WI38 (cell line): ENCODE results near the gene ERCC8.

Experiments
- H3K4me3 ChIP-seq: 2 replicates; pipeline ENCODE4 v1.5.1; 2011; ENCODE audit warnings: low read depth, mild to moderate bottlenecking, control low read depth, low read length
- CTCF ChIP-seq: IDR thresholded peaks from 2 replicates; pipeline ENCODE4 v1.5.1; 2012; ENCODE audit warnings: low read depth, mild to moderate bottlenecking, control low read depth, low read length

Gene ERCC8

DNA sequence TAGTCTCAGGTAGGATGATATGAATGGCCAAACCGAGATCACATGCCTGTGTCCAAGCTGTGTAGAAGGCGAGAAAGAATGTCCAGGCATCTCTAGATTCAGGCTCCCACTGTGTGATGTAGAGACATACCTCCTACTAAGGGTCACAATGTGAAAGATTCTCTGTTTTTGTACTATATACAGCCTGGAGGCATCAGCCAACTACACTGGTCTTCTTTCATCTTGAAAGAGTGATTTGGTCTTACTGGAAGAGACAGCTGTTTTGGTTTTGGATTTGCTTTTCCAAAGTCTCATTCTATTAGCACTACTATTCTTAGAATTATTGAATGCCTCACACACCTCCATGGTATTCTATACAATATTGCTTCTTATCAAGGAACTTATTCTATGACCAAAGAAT lies 26.4 kb downstream of the ERCC8 start:
- no peak overlapping the region for H3K4me3 ChIP-seq
- TF ChIP-seq CTCF = no peak

DNA sequence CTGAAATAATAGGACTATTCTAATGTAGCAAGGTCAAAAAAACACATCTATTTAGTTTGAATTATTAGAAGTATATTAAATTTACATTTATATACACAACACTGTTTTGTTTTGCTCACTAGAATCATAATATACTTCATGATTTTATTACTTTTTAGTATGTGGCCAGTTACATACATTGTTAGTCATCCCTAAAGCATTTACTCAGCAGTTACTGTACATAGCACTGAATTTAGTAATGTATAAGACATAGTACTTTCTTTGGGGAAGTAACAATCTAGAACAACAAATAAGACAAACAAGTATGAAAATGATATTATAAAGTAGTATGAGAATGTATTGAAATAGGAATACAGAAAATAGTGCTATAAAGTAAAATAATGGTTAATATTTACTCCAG lies 28.2 kb downstream of the ERCC8 start:
- no peak for TF ChIP-seq CTCF

GRCh38 chr5:60903356-60903755 lies 41.5 kb downstream of the ERCC8 start:
- TF ChIP-seq CTCF = no peak

More for the DNA sequence above, 28.2 kb downstream of the ERCC8 start:
- no peak overlapping the region for H3K4me3 ChIP-seq

DNA sequence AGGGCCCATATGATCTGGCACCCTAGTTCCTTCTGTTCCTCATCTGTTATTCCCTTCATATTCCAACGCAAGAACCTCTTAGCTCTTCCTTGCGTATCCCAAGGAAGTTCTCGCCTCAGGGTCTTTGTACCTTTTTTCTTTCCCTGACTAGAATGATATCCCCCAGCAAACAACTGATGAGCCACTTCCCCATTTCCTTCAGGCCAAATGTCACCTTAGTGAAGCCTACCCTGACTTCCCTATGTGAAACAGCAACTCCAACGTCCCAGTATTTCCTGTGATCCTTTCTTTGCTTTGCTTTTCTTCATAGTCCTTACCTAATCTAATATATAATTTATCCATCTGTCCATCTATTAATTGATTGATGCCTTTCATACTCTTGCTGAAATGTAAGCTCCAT lies 47.9 kb downstream of the ERCC8 start:
- TF ChIP-seq CTCF = no peak

More at GRCh38 chr5:60903356-60903755, 41.5 kb downstream of the ERCC8 start:
- H3K4me3 ChIP-seq = no peak overlapping the region

DNA sequence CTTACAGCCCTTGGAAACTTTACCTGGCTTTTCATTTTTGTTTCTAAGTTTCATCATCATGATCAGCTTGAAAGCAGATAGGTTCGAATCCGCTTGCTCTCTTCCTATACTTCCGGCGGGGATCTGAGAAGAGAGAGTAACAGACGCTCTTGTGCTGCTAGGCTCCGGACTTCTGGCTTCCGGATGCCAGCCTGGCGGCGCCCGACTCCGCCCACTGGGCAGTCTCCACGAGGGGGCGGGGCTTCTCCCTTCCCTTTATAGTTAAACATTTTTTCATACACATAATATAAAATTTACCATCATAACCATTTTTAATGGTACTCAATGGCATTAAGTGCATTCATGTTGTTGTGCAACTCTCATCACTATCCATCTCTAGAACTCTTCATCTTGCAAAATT lies 51.3 kb downstream of the ERCC8 start:
- H3K4me3 ChIP-seq = no peak overlapping the region
- TF ChIP-seq CTCF = no peak

More for the DNA sequence above, 47.9 kb downstream of the ERCC8 start:
- no peak overlapping the region for H3K4me3 ChIP-seq

- H3K4me3 ChIP-seq = no peak overlapping the region
- TF ChIP-seq CTCF = no peak
These were observed 53.2 kb downstream of the ERCC8 start for GRCh38 chr5:60891667-60892066.

DNA sequence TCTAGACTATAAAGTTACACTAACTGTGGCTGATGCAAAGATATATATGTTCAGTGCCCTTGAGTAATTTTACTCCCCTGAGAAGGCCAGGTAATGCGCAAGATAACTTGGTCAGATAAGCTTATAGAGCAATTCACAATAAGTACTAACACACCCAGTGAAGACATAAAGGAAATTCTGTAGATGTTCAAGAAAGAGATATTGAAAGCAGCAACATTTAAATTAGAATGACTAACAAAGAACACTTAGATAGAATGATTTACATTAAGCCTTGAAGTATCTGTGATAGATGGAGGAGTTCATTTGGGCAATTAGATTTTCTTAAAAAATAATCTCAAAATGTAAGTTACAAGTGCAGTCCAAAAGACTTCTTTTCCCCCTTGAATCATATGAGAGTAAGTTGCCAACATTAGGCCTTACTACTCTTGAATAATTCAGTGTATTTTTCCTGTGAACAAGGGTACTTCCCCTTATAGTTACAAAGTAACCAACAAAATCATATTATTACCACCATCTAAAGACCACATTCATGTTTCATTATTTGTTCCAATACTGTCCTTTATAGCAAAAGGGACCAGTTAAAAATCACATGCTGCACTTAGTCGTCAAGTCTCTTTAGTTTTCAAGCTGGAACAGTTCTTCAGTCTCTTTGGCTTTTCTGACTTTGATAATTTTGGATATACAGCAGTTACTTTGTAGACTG lies 56.4 kb downstream of the ERCC8 start:
- H3K4me3 ChIP-seq = no peak overlapping the region
- TF ChIP-seq CTCF = no peak
